HFF-Myc (cell line): Measurements from ENCODE around the gene PHF12.

Source experiments
- DNase-seq: peaks from one replicate; pipeline ENCODE4 v3.0.0-alpha.2; 2011; ENCODE audit warnings: low read depth; ENCODE audit errors: extremely low read depth
- H3K4me3 ChIP-seq: replicated peaks from 2 replicates; pipeline ENCODE4 v1.5.1; 2011; ENCODE audit warnings: low read depth, mild to moderate bottlenecking, control low read depth, low read length
- TF ChIP-seq, protein P1 (sequence below): IDR thresholded peaks from 2 replicates; pipeline ENCODE4 v1.5.1; 2012; ENCODE audit warnings: mild to moderate bottlenecking, low read depth, low read length, control low read depth; ENCODE audit errors: missing control alignments

Gene PHF12

GRCh38 chr17:28912281-28912937 lies 38.9 kb downstream of the PHF12 start:
- TF ChIP-seq, protein P1, sequence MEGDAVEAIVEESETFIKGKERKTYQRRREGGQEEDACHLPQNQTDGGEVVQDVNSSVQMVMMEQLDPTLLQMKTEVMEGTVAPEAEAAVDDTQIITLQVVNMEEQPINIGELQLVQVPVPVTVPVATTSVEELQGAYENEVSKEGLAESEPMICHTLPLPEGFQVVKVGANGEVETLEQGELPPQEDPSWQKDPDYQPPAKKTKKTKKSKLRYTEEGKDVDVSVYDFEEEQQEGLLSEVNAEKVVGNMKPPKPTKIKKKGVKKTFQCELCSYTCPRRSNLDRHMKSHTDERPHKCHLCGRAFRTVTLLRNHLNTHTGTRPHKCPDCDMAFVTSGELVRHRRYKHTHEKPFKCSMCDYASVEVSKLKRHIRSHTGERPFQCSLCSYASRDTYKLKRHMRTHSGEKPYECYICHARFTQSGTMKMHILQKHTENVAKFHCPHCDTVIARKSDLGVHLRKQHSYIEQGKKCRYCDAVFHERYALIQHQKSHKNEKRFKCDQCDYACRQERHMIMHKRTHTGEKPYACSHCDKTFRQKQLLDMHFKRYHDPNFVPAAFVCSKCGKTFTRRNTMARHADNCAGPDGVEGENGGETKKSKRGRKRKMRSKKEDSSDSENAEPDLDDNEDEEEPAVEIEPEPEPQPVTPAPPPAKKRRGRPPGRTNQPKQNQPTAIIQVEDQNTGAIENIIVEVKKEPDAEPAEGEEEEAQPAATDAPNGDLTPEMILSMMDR = peak; percentile 14

DNA sequence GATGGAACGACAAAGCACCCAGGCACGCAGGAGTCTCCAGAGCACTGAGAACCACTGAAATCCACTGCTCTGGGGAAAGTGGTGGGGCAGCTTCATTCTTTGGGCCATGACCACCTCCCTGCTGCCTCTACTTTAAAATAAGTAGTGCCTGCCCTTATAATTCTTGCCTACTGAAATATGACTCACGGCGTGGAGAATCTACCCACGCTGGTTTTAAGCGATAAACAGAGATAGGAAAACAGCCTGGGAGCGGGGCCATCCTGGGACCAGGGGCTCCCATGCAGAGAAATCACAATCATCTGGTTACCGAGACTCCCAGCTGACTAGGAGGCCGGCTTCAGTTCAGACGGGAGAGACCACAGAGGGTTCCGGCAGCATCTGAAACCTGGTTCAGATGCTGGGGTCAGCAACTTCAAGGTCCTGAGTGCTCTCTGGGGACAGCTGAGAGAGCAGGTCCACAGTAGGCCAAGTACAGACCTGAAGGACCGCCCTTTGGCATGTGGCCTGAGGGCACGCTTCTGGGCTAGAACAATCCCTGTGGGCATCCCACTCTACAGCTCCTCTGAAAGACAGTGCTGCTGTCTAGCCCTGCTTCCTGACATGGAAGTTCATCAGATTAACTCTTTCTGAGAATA lies 39.8 kb downstream of the PHF12 start:
- H3K4me3 ChIP-seq = no peak overlapping the region
- no peak for DNase-seq
- TF ChIP-seq, protein P1 = no peak

More at GRCh38 chr17:28912281-28912937, 38.9 kb downstream of the PHF12 start:
- no peak for DNase-seq
- H3K4me3 ChIP-seq = no peak overlapping the region

- DNase-seq = no peak
- TF ChIP-seq, protein P1 = no peak
Observed at GRCh38 chr17:28910534-28910933, 40.8 kb downstream of the PHF12 start.

DNA sequence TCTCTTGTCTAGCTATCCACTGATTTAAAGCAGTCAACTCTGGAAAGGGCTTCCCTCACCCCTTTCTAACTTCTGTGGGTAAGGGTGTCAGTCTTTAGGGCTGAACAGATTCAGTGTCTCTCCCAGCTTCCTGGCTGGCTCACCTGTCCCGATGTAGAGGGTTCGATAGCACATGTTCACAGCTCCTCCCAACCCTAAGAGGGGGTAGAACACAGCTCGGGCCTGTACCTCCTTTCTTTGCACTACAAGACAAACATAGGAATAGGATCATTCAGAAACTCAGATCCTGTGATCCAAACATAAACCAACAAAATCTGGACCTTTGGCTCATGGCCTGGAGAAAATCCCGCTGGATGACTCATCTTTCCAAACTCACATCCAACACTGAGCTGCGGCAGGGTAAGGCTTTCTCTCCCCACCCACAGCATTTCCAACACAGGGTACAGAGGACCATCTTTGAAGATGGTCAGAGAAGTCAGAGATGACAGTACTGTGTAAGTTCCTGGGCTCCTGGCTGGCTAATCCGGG lies 42.6 kb downstream of the PHF12 start:
- no peak overlapping the region for H3K4me3 ChIP-seq
- peak; percentile 72 for DNase-seq
- TF ChIP-seq, protein P1 = no peak

More at GRCh38 chr17:28910534-28910933, 40.8 kb downstream of the PHF12 start:
- H3K4me3 ChIP-seq = no peak overlapping the region

DNA sequence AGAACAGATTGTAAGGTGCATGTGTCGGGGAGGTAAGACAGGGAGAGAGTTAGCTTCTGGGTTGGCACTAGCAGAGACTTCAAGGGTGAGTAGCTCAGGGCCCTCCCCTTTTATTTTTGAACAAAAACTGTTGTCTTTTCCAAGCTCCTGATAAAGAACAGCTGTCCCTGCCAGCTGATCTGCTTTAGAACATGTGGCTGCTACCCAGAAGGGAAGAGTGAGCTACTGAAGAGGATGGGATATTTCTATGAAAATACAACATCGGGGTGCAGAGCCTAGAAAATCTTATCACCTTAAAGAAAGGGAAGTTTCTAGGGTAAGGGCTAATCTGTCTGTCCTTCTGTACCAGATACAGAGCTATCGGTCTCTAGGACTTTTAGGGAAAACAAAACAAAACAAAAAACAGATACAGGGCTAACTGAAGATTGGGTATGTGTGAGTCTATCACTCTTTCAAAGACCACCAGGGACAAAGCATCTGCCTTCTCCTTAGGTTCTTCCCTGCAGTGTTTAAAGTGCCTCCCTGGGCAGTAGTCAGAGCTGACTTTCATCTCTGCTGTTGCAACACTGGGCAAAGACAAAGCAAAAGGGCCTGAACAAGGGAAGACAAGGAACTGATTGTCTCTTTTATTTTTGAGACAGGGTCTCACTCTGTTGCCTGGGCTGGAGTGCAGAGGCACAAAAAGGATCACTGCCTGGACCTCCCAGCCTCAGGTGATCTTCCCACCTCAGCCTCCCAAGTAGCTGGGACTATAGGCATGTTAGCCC lies 43.4 kb downstream of the PHF12 start:
- no peak for DNase-seq
- TF ChIP-seq, protein P1 = no peak

DNA sequence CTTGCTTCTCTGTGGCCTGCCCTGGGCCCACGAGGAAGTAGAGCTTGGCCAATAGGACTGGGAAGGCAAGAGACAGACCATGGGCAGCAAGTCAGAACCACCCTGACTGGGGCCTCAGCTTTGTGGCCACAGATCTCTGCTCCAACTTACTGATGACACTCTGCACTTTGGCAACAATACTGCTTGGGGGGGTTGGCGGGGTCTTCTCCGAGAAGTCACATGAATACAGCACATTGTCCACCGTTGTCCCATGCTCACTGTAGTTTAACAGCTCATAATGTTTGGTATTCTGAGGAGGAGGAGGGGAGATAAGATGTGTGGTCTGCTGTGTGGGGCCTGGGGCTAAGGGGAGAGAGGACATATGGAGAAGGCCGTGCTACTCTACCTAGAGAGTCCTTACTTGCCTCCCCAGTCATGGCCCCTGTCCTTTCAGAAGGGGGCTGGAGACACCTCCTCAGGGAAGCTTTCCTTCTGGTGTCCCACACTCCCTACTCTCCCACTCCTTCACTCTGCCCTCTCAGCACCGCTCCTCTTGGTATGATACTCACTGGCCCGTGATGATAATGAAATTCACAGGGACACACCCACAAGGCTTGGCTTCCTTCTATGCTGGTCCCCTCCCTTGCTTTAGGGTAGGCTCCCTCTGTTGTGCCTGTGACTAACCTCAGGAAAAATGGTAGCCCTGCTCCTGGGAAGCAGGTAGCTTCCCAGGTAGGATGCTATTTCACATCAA lies 44.4 kb downstream of the PHF12 start:
- TF ChIP-seq, protein P1 = no peak
- H3K4me3 ChIP-seq = no peak overlapping the region
- no peak for DNase-seq

More for the DNA sequence above, 43.4 kb downstream of the PHF12 start:
- H3K4me3 ChIP-seq = no peak overlapping the region
